ENCODE data around the gene RAB11FIP2. TPM values are rescaled to one million over a fixed set of nuclear protein-coding genes. Genes with fewer than 3 reads are reported as not detected.

RAB11FIP2 gene
- total and polyA plus RNA-seq, 8 donors: 19.1 to 25.6 (median 22.1) TPM

DNA sequence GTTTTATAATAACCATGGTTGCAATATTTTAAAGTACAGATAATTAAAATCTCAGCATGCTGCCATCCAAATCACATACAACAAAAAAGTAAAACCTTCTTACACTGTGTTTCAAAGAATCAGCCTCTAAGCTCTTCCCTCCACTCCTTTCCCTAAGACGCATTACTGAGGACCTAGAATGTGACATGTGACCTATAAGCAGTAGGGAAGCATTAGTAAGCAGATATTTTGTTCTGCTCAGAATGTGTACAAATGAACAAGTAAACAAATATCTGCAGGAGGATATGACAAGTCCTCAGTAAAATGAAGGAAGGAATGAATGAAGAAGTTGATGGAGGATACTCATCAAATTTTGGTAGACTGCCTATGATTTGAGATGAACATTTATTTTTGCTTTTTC, 49.1 kb downstream of the RAB11FIP2 start:
- TF ChIP-seq, protein P1, sequence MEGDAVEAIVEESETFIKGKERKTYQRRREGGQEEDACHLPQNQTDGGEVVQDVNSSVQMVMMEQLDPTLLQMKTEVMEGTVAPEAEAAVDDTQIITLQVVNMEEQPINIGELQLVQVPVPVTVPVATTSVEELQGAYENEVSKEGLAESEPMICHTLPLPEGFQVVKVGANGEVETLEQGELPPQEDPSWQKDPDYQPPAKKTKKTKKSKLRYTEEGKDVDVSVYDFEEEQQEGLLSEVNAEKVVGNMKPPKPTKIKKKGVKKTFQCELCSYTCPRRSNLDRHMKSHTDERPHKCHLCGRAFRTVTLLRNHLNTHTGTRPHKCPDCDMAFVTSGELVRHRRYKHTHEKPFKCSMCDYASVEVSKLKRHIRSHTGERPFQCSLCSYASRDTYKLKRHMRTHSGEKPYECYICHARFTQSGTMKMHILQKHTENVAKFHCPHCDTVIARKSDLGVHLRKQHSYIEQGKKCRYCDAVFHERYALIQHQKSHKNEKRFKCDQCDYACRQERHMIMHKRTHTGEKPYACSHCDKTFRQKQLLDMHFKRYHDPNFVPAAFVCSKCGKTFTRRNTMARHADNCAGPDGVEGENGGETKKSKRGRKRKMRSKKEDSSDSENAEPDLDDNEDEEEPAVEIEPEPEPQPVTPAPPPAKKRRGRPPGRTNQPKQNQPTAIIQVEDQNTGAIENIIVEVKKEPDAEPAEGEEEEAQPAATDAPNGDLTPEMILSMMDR (IDR thresholded peaks at IDR 0.05): no peak
- Histone ChIP-seq H3K27me3 (no peaks in the 10 kb centered on the region), H3K4me1 (no peaks in the 10 kb centered on the region), H3K4me3 (no peak overlapping the region), H3K36me3 (peaks cover 0 to 11% of the 10 kb centered on the region in 2 donors), H3K27ac (no peak overlapping the region), H3K9me3 (no peaks in the 10 kb centered on the region)
- ATAC-seq (no peak), DNase-seq (no peak)
- intact Hi-C loops (cut with DNase I): no loop called here

- no peak overlapping the region for H3K27ac ChIP-seq
- TF ChIP-seq, protein P1 (IDR thresholded peaks at IDR 0.05): no peak
- DNase-seq (no peak), ATAC-seq (no peak)
- no peaks in the 10 kb centered on the region for H3K27me3 ChIP-seq
- H3K36me3 ChIP-seq: peaks cover 0 to 11% of the 10 kb centered on the region in 2 donors
- intact Hi-C loops (cut with DNase I): no loop called here
- no peaks in the 10 kb centered on the region for H3K9me3 ChIP-seq
- H3K4me1 ChIP-seq: no peaks in the 10 kb centered on the region
- H3K4me3 ChIP-seq: no peak overlapping the region
Observed at GRCh38 chr10:117996709-117997108, 50.0 kb downstream of the RAB11FIP2 start.

DNA sequence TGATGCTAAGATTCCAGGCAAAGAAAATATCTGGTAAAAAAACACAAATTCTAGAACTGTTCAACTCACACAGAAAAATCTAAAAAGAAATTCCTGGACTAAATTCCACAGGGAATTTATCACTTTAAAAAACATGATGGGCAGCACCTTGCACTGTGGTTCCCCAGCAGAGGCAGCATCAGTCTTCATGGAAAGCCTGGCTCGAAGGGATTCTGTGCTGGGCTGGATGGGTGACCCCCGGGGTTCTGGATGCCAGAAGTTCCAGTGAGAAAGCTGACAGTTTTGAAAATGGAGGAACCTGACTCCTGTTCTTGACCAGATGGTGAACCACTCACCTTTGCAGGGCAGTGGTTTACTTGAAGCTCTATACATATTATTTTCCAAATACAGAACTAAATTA, 52.0 kb downstream of the RAB11FIP2 start:
- ATAC-seq: no peak
- TF ChIP-seq, protein P1 (IDR thresholded peaks at IDR 0.05): no peak

DNA sequence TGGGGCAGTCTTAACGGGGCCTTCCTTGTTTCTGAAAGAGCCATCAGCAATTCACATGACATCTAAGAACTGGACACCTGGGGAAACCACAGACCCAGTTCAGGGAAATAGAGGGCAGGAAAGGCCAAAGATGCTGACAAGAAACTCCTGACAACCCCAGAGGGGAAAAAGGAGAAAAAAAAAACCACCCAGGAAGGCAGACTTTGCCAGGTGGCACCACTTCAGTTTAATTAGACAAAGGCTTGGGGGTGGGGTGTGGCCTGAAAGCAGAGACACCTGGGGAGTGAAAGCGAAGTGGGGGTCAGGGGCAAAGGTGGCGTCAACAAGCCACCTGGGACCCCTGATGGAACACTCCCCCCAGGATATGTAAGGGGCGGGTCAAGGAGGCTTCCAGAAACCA, 53.6 kb downstream of the RAB11FIP2 start:
- ATAC-seq (no peak), DNase-seq (no peak)
- no peaks in the 10 kb centered on the region for H3K27me3 ChIP-seq
- no peak overlapping the region for H3K4me3 ChIP-seq
- H3K36me3 ChIP-seq: peaks cover 0 to 11% of the 10 kb centered on the region in 2 donors
- intact Hi-C loops (cut with DNase I): no loop called here
- no peaks in the 10 kb centered on the region for H3K9me3 ChIP-seq
- no peaks in the 10 kb centered on the region for H3K4me1 ChIP-seq
- H3K27ac ChIP-seq: no peak overlapping the region
- TF ChIP-seq, protein P1 (IDR thresholded peaks at IDR 0.05): no peak

More for the DNA sequence above, 52.0 kb downstream of the RAB11FIP2 start:
- Histone ChIP-seq H3K36me3 (peaks cover 0 to 11% of the 10 kb centered on the region in 2 donors), H3K27me3 (no peaks in the 10 kb centered on the region), H3K4me1 (no peaks in the 10 kb centered on the region), H3K27ac (no peak overlapping the region), H3K9me3 (no peaks in the 10 kb centered on the region), H3K4me3 (no peak overlapping the region)
- DNase-seq: no peak
- intact Hi-C loops (cut with DNase I): no loop called here

DNA sequence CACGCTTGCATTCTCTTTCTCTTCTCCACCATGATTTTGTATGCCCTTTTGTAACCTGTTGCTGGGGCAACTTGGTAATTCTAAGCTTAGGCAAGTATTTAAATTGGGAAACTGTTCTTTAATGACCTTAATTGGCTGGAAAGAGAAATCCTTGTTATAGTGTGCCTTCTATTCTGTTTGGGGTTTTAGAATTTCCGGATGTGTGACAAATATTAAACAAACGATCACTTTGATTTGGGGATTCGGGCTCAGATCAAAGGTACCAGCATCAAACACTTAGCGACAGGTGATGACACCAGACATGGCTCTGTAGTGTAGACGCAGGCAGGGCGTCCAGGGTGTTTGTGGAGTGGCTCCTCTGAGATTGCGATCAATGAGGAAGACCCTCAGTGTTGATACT, 55.0 kb downstream of the RAB11FIP2 start:
- no peak for ATAC-seq

More for the DNA sequence above, 55.0 kb downstream of the RAB11FIP2 start:
- TF ChIP-seq, protein P1 (IDR thresholded peaks at IDR 0.05): no peak
- no peak for DNase-seq
- intact Hi-C loops (cut with DNase I): no loop called here
- peaks cover 0 to 10% of the 10 kb centered on the region in 2 donors for H3K9me3 ChIP-seq
- H3K27ac ChIP-seq: no peak overlapping the region
- H3K4me3 ChIP-seq: no peak overlapping the region
- H3K36me3 ChIP-seq: peaks cover 0 to 6% of the 10 kb centered on the region in 2 donors
- H3K27me3 ChIP-seq: no peaks in the 10 kb centered on the region
- no peaks in the 10 kb centered on the region for H3K4me1 ChIP-seq

All from left lung (tissue), 10 donors.